Transverse colon (tissue), 4 donors: Measurements from ENCODE around the gene EHBP1L1.

Source experiments
- POLR2AphosphoS5 ChIP-seq, 3 donors: sonication (generic); formaldehyde crosslinking; IDR thresholded peaks; one replicate each; pipeline ENCODE4 v1.6.1; 2016; ENCODE audit warnings: antibody characterized with exemption in 3 of 3
- TF ChIP-seq, protein P1 (sequence below), 5 experiments: fragments of 200-600 bp in 3 of 5; fragments of 450-650 bp in 2 of 5; sonication (generic) in 3 of 5; IDR thresholded peaks; 1 replicate in 2 of 5; 2 replicates in 3 of 5; pipeline ENCODE4 v1.5.1; 2016 to 2017; ENCODE audit warnings: antibody characterized with exemption in 5 of 5, inconsistent platforms in 3 of 5, mild to moderate bottlenecking in 2 of 5, moderate library complexity in 1 of 5

DNA sequence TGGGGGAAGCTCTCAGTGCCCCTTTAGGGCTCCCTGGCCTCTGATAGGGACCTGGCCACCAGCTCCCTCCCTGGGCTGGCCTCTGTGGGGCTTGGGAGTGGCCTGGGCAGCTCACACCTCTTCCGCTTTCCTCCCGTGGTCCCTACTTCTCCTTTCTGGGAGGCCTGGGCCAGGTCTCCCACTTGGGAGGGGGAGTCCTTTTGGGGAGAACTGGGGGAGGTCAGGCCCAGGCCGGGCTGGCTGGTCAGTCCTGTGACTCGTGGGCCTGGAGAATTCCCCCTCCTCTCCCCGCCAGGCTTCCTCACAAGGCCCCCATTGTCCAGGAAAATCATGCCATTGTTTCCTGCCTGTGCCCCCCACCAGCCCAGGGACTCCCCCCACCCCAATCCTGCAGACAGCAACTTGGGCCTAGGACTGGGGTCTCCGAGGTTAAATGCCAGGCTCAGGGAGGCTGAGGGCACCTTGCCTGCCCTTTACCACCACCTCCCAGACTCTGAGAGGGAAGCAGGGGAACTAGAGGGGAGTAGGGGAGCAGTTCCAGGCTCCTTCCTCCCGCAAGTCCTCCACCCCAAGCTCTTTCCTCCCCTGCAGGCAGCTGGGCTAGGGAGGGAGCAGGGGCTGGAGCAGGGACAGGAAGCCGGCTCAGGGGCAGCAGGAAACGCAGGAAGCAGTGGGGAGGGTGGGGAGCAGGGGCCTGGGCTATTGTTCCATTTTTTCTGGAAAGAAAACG, 35.3 kb downstream of the EHBP1L1 start:
- TF ChIP-seq, protein P1, sequence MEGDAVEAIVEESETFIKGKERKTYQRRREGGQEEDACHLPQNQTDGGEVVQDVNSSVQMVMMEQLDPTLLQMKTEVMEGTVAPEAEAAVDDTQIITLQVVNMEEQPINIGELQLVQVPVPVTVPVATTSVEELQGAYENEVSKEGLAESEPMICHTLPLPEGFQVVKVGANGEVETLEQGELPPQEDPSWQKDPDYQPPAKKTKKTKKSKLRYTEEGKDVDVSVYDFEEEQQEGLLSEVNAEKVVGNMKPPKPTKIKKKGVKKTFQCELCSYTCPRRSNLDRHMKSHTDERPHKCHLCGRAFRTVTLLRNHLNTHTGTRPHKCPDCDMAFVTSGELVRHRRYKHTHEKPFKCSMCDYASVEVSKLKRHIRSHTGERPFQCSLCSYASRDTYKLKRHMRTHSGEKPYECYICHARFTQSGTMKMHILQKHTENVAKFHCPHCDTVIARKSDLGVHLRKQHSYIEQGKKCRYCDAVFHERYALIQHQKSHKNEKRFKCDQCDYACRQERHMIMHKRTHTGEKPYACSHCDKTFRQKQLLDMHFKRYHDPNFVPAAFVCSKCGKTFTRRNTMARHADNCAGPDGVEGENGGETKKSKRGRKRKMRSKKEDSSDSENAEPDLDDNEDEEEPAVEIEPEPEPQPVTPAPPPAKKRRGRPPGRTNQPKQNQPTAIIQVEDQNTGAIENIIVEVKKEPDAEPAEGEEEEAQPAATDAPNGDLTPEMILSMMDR (IDR thresholded peaks at IDR 0.05), result no peak
- TF ChIP-seq POLR2AphosphoS5 (IDR thresholded peaks at IDR 0.05), result no peak
